ENCODE data around the gene FHL2.

- no peak for TF ChIP-seq POLR2A (IDR thresholded peaks at IDR 0.05)
- TF ChIP-seq CTCF (IDR thresholded peaks at IDR 0.05 in 4 of 5, conservative IDR thresholded peaks at IDR 0.05 in 1 of 5): no peak
Measured at GRCh38 chr2:105446501-105446900, 47.6 kb upstream of the FHL2 start.

All from gastrocnemius medialis (tissue), 4 donors.